GM12801 (cell line): Measurements from ENCODE around the gene POLQ.

Experiments used
- TF ChIP-seq, protein P1 (sequence below): IDR thresholded peaks from one replicate; pipeline ENCODE4 v1.5.1; 2011; ENCODE audit warnings: control low read depth; ENCODE audit not compliant: insufficient read length; ENCODE audit errors: extremely low read depth

Gene POLQ

DNA sequence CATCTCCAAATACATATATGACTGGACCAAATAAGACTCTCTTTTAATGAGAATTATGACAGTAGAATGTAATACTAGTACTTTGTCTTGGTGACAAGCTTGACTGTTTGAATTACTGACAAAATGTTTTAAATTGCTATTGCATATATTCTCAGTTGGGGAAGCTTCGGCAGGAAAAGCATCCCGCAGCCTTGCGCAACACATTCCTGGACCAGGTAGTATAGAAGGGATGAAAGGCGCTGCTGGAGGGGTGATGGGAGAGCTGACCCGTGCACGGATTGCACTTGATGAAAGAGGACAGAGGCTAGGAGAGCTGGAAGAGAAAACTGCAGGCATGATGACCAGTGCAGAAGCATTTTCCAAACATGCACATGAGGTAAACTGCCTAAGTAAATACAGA lies 127.6 kb downstream of the POLQ start:
- TF ChIP-seq, protein P1, sequence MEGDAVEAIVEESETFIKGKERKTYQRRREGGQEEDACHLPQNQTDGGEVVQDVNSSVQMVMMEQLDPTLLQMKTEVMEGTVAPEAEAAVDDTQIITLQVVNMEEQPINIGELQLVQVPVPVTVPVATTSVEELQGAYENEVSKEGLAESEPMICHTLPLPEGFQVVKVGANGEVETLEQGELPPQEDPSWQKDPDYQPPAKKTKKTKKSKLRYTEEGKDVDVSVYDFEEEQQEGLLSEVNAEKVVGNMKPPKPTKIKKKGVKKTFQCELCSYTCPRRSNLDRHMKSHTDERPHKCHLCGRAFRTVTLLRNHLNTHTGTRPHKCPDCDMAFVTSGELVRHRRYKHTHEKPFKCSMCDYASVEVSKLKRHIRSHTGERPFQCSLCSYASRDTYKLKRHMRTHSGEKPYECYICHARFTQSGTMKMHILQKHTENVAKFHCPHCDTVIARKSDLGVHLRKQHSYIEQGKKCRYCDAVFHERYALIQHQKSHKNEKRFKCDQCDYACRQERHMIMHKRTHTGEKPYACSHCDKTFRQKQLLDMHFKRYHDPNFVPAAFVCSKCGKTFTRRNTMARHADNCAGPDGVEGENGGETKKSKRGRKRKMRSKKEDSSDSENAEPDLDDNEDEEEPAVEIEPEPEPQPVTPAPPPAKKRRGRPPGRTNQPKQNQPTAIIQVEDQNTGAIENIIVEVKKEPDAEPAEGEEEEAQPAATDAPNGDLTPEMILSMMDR = no peak

DNA sequence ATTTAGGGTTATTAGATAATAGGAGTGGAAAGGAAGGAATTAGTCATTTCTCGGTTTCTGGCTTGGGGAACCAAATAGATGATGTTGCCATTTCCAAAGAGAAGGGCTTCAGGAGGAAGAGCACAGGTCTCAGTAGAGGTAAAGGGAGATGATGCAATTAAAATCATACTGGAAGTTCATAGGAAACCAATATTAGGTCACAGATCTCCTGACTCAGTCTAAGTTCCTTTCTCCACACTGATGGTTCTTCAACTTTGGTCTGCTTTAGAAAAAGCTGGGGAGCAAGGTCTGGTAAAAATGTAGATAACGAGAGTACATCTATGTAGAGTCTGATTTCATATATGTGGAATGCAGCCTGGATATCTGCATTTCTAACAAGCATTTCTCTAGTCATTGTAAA lies 130.9 kb downstream of the POLQ start:
- TF ChIP-seq, protein P1 = no peak

- TF ChIP-seq, protein P1 = no peak
Measured at GRCh38 chr3:121411523-121411922, 134.3 kb downstream of the POLQ start.

GRCh38 chr3:121405631-121406030 lies 140.2 kb downstream of the POLQ start:
- TF ChIP-seq, protein P1 = no peak

DNA sequence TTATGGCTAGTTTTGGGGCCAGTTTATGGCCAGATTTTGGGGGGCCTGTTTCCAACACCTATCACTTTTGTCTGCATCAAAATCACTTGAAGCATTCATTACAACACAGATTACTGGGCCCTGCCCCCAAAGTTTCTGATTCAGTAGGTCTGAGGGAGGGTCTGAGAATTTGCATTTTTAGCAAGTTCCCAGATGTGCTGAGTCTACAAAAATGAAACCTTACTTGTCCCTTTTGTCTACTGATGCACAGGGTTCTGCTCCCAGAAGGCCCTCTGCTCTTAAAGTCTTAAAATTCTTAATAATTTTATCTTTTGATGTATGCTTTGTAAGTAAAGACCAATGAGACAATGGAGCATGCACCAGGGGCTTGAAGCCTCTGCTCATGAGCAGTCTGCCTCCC lies 146.0 kb downstream of the POLQ start:
- TF ChIP-seq, protein P1 = no peak
